Activated naive CD4-positive, alpha-beta T cell treated with anti-CD3 and anti-CD28 coated beads, Interleukin-2, amount 10 ng/mL, durations not matched to agents 5 hours and 36 hours (primary cell): ENCODE results near the gene ZNF775. TPM values are rescaled to one million over a fixed set of nuclear protein-coding genes. Genes with fewer than 3 reads are reported as not detected.

Experiments used
- total RNA-seq, 2 experiments: library from RNA; stranded (reverse); gene quantifications; one replicate each; pipeline ENCODE4 v1.2.3, GENCODE V29; 2021

The ZNF775 gene
- 1 to 10 TPM; 5.8 to 7.0 TPM for total RNA-seq

GRCh38 chr7:150378853-150379440, at the start of gene ZNF775:
Gene ZNF775, plus strand, starts transcription at chr7:150379330. Its CDS starts 9,141 bp downstream, at chr7:150388471.

GRCh38 chr7:150341263-150342120, 37.6 kb upstream of the ZNF775 start, which contains the start of gene RARRES2:
Gene RARRES2, minus strand, starts transcription at chr7:150341629. Its CDS starts 1,020 bp downstream, at chr7:150340609.

GRCh38 chr7:150368096-150368883, 10.8 kb upstream of the ZNF775 start, which contains the start of gene REPIN1:
Gene REPIN1, plus strand, starts transcription at chr7:150368822. Its CDS starts 890 bp downstream, at chr7:150369712.

Other genes with a start within 250 kb of the ZNF775 start
- gene LRRC61, start 56.0 kb upstream of the ZNF775 start, total RNA-seq: 10 to 100 TPM; 15.3 to 18.0 TPM
- gene ACTR3C, start 55.8 kb upstream of the ZNF775 start, total RNA-seq: 1 to 10 TPM; 7.7 to 9.1 TPM
- gene RARRES2, start 37.7 kb upstream of the ZNF775 start, total RNA-seq: not detected
- gene REPIN1, start 10.5 kb upstream of the ZNF775 start, total RNA-seq: 10 to 100 TPM; 56.6 to 56.7 TPM
- 10 to 100 TPM; 40.6 to 41.1 TPM for gene GIMAP8, start 71.3 kb downstream of the ZNF775 start, total RNA-seq
- gene GIMAP7, start 135.5 kb downstream of the ZNF775 start, total RNA-seq: 100 to 1,000 TPM; 251 to 252 TPM
- gene GIMAP4, start 188.1 kb downstream of the ZNF775 start, total RNA-seq: 100 to 1,000 TPM; 354 to 368 TPM